Spinal cord (tissue), 10 donors: ENCODE results near the gene IL24. TPM values are rescaled to one million over a fixed set of nuclear protein-coding genes. Genes with fewer than 3 reads are reported as not detected.

Source experiments
- DNase-seq, 6 donors: peaks; one replicate each; pipeline versions ENCODE4 v3.0.0 to v3.0.0-alpha.2; 2013 to 2015; ENCODE audit warnings: low spot score in 6 of 6, low read depth in 4 of 6
- H3K27ac ChIP-seq: one replicate; pipeline ENCODE4 v1.5.1; 2013; ENCODE audit warnings: low read depth, low read length, control low read depth
- H3K27me3 ChIP-seq: one replicate; pipeline ENCODE4 v1.6.1; 2013; ENCODE audit warnings: low read length; ENCODE audit not compliant: control insufficient read depth, insufficient read depth
- H3K36me3 ChIP-seq: one replicate; pipeline ENCODE4 v1.6.1; 2013; ENCODE audit warnings: low read length; ENCODE audit not compliant: control insufficient read depth, insufficient read depth
- H3K4me1 ChIP-seq: one replicate; pipeline ENCODE4 v1.6.1; 2013; ENCODE audit warnings: low read length; ENCODE audit not compliant: control insufficient read depth, insufficient read depth
- H3K4me3 ChIP-seq: one replicate; pipeline ENCODE4 v1.5.1; 2013; ENCODE audit warnings: low read depth, low read length, control low read depth
- H3K9me3 ChIP-seq: one replicate; pipeline ENCODE4 v1.6.1; 2013; ENCODE audit warnings: low read length; ENCODE audit not compliant: control insufficient read depth, insufficient read depth
- WGBS: methylation state at CpG from one replicate; pipeline ENCODE4 v1.1.5; 2013; ENCODE audit warnings: missing lambda C conversion rate; ENCODE audit not compliant: insufficient coverage; 5-methylcytosine and 5-hydroxymethylcytosine counted together
- polyA plus RNA-seq, 2 donors: library from polyadenylated mRNA; unstranded; fragments of 120-200 nt; gene quantifications; one replicate each; pipeline ENCODE4 v1.2.1, GENCODE V29; 2013; ENCODE audit not compliant: insufficient read length in 2 of 2
- total RNA-seq, 2 donors: library from RNA; depleted of rRNA in 1 of 2; stranded (reverse); fragments of 120-200 nt in 1 of 2; fragments of >200 nt in 1 of 2; gene quantifications; one replicate each; pipeline versions ENCODE4 v1.2.3 to v1.2.4, GENCODE V29; 2013 to 2014
- donor health status: healthy.

Gene IL24
- total and polyA plus RNA-seq, 4 donors: 0.29 to 0.52 TPM; not detected in 2

DNA sequence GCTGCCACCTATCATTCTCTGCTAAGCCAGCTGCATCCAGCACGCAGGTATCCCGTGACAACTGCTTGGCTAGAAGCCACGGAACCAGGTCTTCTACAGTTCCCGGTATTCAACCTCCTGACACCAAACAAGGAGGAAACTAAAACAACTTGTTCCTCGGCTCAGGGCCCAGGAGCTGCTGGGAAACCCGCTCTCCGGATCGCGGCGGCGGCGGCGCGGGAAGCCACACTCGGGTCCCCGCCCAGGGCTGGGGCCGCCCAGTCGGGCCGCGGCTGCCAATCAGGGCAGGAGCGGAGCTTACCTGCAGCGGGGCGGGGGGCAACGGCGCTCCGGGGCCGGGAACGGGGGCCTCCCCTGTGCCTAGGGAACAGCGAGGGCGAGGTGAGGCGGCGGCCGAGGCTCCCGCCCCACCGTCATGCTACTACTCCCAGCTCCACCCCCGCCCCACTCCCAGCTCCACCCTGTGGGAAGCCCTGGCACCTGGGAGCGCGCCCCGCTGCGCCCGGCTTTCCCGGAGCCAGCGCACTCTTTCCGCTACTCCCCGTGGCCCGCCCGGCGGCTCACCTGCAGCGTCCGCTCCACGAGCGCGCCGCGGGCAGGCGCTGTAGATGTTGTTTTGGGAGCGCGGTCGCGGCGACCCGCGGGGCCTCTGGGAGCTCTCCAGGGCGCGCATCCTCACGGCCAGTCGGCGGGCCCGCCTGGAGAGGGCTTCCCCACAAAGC lies 12.1 kb downstream of the IL24 start:
- H3K27ac ChIP-seq: no peak overlapping the region
- peaks cover 23% of the 10 kb centered on the region for H3K27me3 ChIP-seq
- WGBS: under 1% methylated on average over 69 of the region's 69 CpGs
- peak in 4 of 6 donors; percentile 12 to 75 (median 36) for DNase-seq
- peak overlapping the region; percentile 24 for H3K4me3 ChIP-seq
- peaks cover 7% of the 10 kb centered on the region for H3K4me1 ChIP-seq
- H3K36me3 ChIP-seq: no peaks in the 10 kb centered on the region
- H3K9me3 ChIP-seq: no peaks in the 10 kb centered on the region

DNA sequence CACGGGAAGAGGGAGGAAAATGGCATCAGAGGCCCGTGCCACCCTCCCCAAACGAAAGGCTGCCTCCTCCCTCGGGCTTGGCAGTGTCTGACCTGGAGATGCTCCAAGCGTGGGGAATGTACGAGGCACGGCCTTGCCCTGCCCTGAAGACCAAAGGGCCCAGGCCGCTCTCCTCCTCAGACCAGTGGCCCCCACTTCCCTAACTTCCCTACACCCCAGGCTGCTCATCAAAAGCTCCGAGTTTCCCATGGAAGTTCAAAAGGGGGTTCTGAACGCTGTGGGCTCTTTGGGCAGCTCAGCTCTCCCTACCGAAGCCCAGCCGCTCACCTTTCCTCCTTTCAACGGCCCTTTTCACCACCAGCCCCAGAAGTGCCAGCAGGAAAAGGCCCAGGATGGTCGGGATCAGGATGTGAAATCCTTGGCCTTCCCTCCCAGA lies 12.7 kb downstream of the IL24 start:
- Histone ChIP-seq H3K4me3 (peak overlapping the region; percentile 24), H3K9me3 (no peaks in the 10 kb centered on the region), H3K4me1 (peaks cover 7% of the 10 kb centered on the region), H3K27me3 (peaks cover 23% of the 10 kb centered on the region), H3K36me3 (no peaks in the 10 kb centered on the region), H3K27ac (no peak overlapping the region)
- DNase-seq: no peak
- 14% methylated on average over 14 of the region's 14 CpGs for WGBS

DNA sequence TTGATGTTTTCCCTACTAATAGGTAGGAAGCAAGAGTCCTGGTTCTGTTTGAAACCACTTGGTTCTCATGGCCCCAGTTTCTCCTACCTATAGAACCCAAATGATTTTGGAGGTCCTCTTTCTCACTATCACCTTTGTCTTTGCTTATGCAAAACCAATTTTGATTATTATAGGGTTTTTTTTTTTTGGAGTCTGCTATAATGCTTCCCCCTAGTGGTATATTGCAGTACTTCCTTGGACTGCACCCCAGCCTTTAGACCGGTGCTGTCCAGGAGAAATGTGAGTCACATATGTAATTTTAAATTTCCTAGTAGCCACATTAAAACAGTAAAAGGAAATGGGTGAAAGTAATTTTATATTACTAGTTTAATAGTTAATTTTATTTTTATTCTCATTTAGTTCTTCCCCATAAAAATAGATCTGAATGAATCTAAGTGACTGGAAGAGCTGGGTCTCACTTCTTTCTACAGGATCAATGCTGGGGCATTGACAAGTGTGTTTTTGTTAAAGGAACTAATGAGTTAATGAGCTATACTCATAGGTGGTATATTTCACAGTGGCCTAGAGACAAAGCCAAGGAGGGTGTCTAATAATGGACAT lies 13.9 kb downstream of the IL24 start:
- DNase-seq: peak in 5 of 6 donors; percentile 24 to 87 (median 62)
- WGBS: no CpG with 5 or more reads among the region's 1 CpG
- Histone ChIP-seq H3K36me3 (no peaks in the 10 kb centered on the region), H3K4me3 (no peak overlapping the region), H3K27ac (no peak overlapping the region), H3K4me1 (peaks cover 7% of the 10 kb centered on the region), H3K27me3 (peaks cover 23% of the 10 kb centered on the region), H3K9me3 (no peaks in the 10 kb centered on the region)

DNA sequence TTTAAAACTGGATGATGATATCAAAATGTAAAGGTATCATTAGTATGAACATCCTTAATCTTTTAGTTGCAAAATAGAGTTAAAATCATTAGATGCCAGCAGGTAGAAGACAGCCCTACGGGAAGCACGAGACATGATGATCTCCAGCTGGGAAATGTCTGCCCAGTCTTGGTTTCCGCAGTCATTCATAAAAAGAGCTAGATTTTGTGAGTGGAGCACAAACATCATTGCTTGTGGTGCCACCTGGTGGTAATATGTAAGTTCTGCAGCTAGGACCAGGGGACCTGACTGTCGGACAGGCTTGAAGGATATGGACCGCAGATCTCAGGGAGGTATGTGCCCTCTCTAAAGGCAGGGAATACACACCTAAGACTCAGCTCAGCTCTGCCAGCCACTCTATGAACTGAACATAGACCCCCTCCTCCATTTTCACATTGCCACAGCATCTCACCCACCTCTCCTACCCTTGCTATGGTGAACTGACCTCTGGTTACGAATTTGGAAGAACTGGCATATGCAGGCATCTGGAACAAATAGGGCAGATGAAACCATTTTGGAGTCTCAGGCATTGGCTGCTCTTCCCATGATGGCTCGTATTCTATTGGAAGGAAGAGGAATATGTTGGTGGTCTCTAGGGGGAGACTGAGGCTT lies 15.3 kb downstream of the IL24 start:
- DNase-seq: peak; percentile 52 to 96 (median 70)
- WGBS: 8% methylated on average over 5 of the region's 7 CpGs
- Histone ChIP-seq H3K27me3 (peaks cover 20% of the 10 kb centered on the region), H3K4me1 (peaks cover 7% of the 10 kb centered on the region), H3K27ac (no peak overlapping the region), H3K4me3 (no peak overlapping the region), H3K9me3 (no peaks in the 10 kb centered on the region), H3K36me3 (no peaks in the 10 kb centered on the region)

DNA sequence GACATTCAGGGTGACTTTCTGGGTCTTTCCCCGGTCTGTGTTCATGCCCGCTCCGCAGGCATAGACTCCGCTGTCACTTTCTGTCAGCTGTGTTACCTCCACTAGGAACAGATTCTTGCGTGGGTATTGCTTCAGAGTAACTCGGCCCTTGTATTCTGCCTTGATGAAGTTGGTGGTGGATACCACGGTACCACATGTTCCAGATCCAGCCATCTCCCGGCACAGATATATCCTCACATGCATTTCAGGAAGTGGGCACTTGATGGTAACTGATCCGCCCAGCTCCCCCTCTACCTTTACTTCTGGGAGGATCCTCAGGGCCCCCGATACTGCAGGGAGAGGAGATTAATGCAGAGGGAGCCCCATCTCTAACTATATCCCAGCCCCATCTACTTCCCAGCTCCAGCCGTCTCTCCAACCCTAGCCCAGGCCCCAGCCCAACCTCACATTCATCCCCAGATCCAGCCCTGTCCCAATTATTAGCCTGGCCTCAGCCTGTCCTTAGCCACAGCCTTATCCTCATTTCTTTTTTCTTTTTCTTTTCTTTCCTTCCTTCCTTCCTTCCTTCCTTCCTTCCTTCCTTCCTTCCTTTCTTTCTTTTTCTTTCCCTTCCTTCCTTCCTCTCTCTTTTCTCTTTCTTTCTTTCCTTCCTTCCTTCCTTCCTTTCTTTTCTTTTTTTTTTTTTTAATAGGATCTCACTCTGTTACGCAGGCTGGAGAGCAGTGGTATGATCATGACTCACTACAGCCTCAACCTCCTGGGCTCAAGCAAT lies 16.7 kb downstream of the IL24 start:
- Histone ChIP-seq H3K9me3 (no peaks in the 10 kb centered on the region), H3K4me3 (no peak overlapping the region), H3K27me3 (peaks cover 12% of the 10 kb centered on the region), H3K36me3 (no peaks in the 10 kb centered on the region), H3K27ac (no peak overlapping the region), H3K4me1 (peaks cover 7% of the 10 kb centered on the region)
- 97% methylated on average over 8 of the region's 12 CpGs for WGBS
- no peak for DNase-seq

DNA sequence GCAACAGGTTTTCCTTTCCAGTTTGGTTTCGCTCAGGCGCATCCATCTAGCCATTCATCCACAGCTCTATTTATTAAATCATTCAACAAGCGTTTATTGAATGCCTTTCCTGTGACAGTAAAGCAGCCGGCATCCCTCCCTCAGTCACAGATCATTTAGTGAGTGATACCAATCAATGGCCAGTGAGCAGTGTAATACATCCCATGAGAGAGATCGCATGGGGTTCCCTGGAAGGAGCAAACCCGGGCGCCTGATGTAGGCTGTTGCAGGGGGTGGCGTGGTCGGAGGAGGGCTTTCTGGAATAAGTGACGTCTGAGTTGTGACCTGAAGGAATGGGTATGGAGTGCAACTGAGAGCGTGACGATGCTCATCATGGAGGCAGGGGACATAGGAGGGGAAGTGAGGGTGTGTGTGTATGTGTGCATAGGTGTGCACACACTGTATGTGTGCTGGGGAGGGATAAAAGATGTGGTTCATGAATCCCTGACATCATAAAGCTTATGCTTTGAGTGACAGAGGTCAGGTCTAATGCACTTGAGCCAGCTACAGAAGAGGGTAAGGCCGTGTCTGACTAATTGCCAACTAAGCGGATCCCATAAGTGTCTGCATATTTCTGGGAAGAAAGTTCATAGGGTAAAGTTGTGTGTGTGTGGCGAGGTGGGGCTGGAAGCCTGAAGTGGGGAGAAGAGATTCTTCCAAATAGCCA lies 17.9 kb downstream of the IL24 start:
- WGBS: 84% methylated on average over 13 of the region's 15 CpGs
- Histone ChIP-seq H3K4me3 (no peak overlapping the region), H3K9me3 (no peaks in the 10 kb centered on the region), H3K36me3 (no peaks in the 10 kb centered on the region), H3K27ac (no peak overlapping the region), H3K4me1 (peaks cover 1% of the 10 kb centered on the region), H3K27me3 (peaks cover 1% of the 10 kb centered on the region)
- peak in 1 of 6 donors; percentile 27 for DNase-seq

DNA sequence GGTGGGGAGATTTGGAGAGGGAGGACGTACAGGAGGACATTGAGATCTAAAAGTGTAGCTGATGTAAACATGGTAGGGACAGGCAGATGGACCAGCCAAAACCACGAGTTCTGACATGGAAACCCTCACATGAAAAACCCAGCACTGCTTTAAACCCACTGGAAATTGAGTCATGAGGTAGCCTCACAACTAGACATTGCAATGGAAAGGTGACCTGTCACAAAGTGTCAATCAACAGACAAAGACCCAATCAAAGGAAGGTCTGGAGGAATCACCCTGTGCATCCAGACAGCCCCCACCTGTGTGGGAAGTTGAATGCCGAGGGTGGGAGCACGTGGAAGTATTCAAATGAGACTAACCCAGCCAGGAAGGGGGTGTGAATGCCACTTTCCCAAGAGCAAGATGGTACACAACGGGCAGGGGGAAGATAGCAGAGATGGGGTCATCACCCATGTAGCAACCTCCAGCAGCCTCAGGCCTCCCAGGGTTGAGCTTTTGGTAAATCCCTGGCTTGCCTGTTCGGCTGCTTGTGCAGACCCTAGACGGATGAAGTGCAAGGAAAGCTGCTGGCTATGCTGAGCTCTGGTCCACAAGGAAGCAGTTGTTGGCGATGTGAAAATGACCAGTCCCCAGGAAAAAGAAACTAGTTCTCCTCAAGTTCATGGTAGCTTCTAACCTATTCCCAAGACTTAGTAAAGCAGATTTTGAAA lies 18.9 kb downstream of the IL24 start:
- DNase-seq: no peak
- no peak overlapping the region for H3K4me3 ChIP-seq
- 86% methylated on average over 6 of the region's 8 CpGs for WGBS
- no peaks in the 10 kb centered on the region for H3K9me3 ChIP-seq
- H3K27me3 ChIP-seq: no peaks in the 10 kb centered on the region
- no peak overlapping the region for H3K27ac ChIP-seq
- no peaks in the 10 kb centered on the region for H3K4me1 ChIP-seq
- H3K36me3 ChIP-seq: no peaks in the 10 kb centered on the region

DNA sequence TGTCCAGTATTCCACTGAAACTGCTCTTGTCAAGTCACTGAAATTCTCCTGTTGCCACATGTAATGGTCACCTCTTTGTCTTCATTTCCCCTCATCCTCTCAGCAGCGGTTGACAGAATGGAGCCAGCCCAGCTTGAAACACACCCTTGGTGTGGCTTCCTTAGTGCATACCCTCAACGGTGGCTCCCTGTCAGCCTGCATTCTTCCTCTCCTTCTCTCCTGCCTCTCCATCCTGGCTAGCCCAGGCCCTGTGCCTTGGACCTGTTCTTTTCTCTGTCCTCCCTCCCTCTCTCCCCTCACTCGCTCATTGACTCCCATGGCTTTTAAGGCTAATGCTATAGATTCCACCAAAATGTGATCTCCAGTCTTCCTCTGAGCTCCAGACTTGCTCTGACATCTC lies 20.8 kb downstream of the IL24 start:
- Histone ChIP-seq H3K36me3 (no peaks in the 10 kb centered on the region), H3K27ac (no peak overlapping the region), H3K27me3 (no peaks in the 10 kb centered on the region), H3K4me3 (no peak overlapping the region), H3K4me1 (no peaks in the 10 kb centered on the region), H3K9me3 (no peaks in the 10 kb centered on the region)
- 89% methylated on average over 3 of the region's 3 CpGs for WGBS
- DNase-seq: no peak
